ENCODE data around the gene SEPTIN10.

The SEPTIN10 gene

GRCh38 chr2:109497911-109498870 lies 115.6 kb downstream of the SEPTIN10 start:
- no peak for DNase-seq (ENCODE audit: low read depth, low spot score)

DNA sequence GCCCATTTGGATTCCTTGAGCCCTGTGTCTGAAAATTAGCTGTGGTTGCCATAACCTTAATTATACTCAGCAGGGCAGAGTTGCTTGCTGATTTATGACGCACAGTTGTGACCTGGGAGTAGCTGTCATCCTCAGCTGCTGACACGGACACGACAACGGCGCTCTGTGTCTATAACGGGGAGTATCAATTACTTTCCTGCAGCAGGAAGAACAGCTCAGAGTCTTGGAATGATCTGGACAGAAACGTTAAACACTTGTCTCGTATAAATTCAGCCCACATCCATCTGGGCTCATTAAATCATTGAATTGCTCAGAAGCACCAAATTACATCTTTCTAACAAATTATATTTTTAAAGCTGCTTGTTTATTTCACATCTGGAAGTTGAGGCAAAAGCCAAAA lies 116.3 kb downstream of the SEPTIN10 start:
- no peak for DNase-seq (ENCODE audit: low read depth, low spot score)

DNA sequence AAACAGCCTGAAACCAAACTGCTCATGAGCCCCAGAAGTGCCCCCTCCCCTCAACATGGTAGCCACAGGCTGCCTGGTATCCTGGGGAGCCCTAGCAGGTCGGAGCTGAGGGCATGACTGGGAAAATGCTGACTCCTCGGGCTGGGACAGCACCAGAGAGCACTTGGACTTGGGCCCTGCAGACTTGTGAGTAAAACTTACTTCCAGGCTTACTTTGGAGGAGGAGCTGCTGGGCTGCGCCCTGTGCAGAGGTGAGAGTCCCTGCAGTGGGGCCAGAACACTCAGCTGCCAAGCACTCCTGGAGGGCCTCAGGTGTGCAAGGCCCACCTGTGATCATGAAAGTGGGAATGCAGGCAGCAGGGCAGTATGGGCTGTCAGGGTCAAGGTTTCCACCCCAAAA lies 119.4 kb downstream of the SEPTIN10 start:
- no peak for DNase-seq (ENCODE audit: low read depth, low spot score)

- DNase-seq (ENCODE audit: low read depth, low spot score) = no peak
Observed at GRCh38 chr2:109493176-109493935, 120.4 kb downstream of the SEPTIN10 start.

Data from activated naive CD8-positive, alpha-beta T cell treated with anti-CD3 and anti-CD28 coated beads, Interleukin-2, amount 50 U/mL, for 16 hours (primary cell).